Measurements from ENCODE around the gene FREY1.

FREY1 gene

DNA sequence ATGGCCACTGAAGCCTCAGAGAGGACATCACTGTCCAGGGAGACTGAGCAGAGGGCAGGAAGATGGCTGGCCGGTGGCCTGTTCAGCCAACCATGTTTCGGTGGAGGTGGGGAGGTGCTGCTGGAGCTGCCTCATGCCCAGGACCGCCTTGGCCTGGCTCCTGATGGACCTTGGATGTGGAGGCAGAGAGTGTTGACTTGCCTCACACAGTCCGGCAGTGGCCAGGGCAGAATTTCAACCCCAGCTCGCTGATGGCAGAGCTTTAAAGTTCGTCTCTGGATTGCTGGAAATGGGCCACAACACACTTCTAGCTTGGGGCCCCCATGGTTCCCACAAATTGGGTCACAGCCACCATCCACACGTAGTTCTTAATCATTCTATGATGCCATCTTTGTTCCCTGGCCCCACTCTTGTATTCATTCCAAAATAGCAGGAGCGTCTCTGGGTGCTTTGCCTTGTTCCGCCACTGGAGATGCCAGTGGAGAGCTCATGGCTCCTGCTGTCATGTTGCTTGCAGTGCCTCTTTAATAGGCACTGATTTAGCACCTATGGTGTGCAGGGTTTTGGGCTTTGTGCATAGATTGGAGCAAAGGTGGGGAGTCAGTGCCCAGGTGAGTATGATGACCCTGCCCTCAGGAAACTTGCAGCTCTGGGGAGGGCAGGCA is 16.1 kb downstream of the FREY1 start:
- Histone ChIP-seq H3K4me1 (ENCODE audit: control insufficient read depth, insufficient read depth, low read length, unreplicated experiment) (no peaks in the 10 kb centered on the region), H3K27ac (ENCODE audit: low read depth, low read length) (no peak overlapping the region), H3K36me3 (ENCODE audit: insufficient read depth, low read length) (no peaks in the 10 kb centered on the region), H3K27me3 (ENCODE audit: insufficient read depth, low read length) (peaks cover 21% of the 10 kb centered on the region), H3K79me2 (ENCODE audit: control insufficient read depth, insufficient read depth, low read length, unreplicated experiment) (no peaks in the 10 kb centered on the region), H2AFZ (ENCODE audit: low read length, unreplicated experiment) (no peak overlapping the region), H3K4me3 (ENCODE audit: low read depth, low read length) (no peak overlapping the region)

DNA sequence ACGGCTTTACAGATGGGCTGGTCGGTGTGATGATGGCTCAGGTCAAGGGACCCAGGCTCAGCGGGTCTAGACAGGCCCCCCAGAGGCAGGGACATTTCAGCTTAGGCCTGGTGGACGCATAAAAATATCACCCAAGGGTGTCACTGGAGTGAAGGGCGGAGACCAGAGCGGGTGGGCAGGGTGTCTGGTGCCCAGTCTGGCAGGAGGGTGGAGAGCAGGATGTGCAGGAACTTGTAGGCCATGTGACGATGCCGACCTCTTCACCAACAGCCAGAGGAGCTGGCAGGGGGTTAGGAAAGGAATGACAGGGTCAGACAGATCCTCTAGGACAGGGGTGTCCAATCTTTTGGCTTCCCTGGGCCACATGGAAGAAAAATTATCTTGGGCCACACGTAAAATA is 17.1 kb downstream of the FREY1 start:
- H2AFZ ChIP-seq (ENCODE audit: low read length, unreplicated experiment): no peak overlapping the region
- no peaks in the 10 kb centered on the region for H3K36me3 ChIP-seq (ENCODE audit: insufficient read depth, low read length)
- no peak overlapping the region for H3K27ac ChIP-seq (ENCODE audit: low read depth, low read length)
- H3K4me1 ChIP-seq (ENCODE audit: control insufficient read depth, insufficient read depth, low read length, unreplicated experiment): no peaks in the 10 kb centered on the region
- H3K4me3 ChIP-seq (ENCODE audit: low read depth, low read length): no peak overlapping the region
- peaks cover 24% of the 10 kb centered on the region for H3K27me3 ChIP-seq (ENCODE audit: insufficient read depth, low read length)
- no peaks in the 10 kb centered on the region for H3K79me2 ChIP-seq (ENCODE audit: control insufficient read depth, insufficient read depth, low read length, unreplicated experiment)

- Histone ChIP-seq H3K36me3 (ENCODE audit: insufficient read depth, low read length) (no peaks in the 10 kb centered on the region), H3K79me2 (ENCODE audit: control insufficient read depth, insufficient read depth, low read length, unreplicated experiment) (no peaks in the 10 kb centered on the region), H3K4me1 (ENCODE audit: control insufficient read depth, insufficient read depth, low read length, unreplicated experiment) (no peaks in the 10 kb centered on the region), H3K27me3 (ENCODE audit: insufficient read depth, low read length) (peaks cover 24% of the 10 kb centered on the region), H3K4me3 (ENCODE audit: low read depth, low read length) (no peak overlapping the region), H3K27ac (ENCODE audit: low read depth, low read length) (no peak overlapping the region), H2AFZ (ENCODE audit: low read length, unreplicated experiment) (no peak overlapping the region)
Observed at GRCh38 chr11:45889555-45889954, 17.5 kb downstream of the FREY1 start.

- Histone ChIP-seq H3K27me3 (ENCODE audit: insufficient read depth, low read length) (peaks cover 24% of the 10 kb centered on the region), H3K27ac (ENCODE audit: low read depth, low read length) (no peak overlapping the region), H2AFZ (ENCODE audit: low read length, unreplicated experiment) (no peak overlapping the region), H3K36me3 (ENCODE audit: insufficient read depth, low read length) (no peaks in the 10 kb centered on the region), H3K4me3 (ENCODE audit: low read depth, low read length) (no peak overlapping the region), H3K4me1 (ENCODE audit: control insufficient read depth, insufficient read depth, low read length, unreplicated experiment) (no peaks in the 10 kb centered on the region), H3K79me2 (ENCODE audit: control insufficient read depth, insufficient read depth, low read length, unreplicated experiment) (no peaks in the 10 kb centered on the region)
Observed at GRCh38 chr11:45887587-45887986, 19.5 kb downstream of the FREY1 start.

- H3K27ac ChIP-seq (ENCODE audit: low read depth, low read length): no peak overlapping the region
- no peak overlapping the region for H3K4me3 ChIP-seq (ENCODE audit: low read depth, low read length)
- H3K27me3 ChIP-seq (ENCODE audit: insufficient read depth, low read length): peaks cover 24% of the 10 kb centered on the region
Observed at GRCh38 chr11:45886816-45887520, 20.1 kb downstream of the FREY1 start.

GRCh38 chr11:45885921-45886721 is 20.9 kb downstream of the FREY1 start:
- Histone ChIP-seq H2AFZ (ENCODE audit: low read length, unreplicated experiment) (no peak overlapping the region), H3K4me1 (ENCODE audit: control insufficient read depth, insufficient read depth, low read length, unreplicated experiment) (peaks cover 10% of the 10 kb centered on the region), H3K27me3 (ENCODE audit: insufficient read depth, low read length) (peaks cover 17% of the 10 kb centered on the region), H3K4me3 (ENCODE audit: low read depth, low read length) (peak overlapping the region; percentile 67), H3K36me3 (ENCODE audit: insufficient read depth, low read length) (no peaks in the 10 kb centered on the region), H3K79me2 (ENCODE audit: control insufficient read depth, insufficient read depth, low read length, unreplicated experiment) (no peaks in the 10 kb centered on the region), H3K27ac (ENCODE audit: low read depth, low read length) (no peak overlapping the region)

More at GRCh38 chr11:45886816-45887520, 20.1 kb downstream of the FREY1 start:
- Histone ChIP-seq H3K79me2 (ENCODE audit: control insufficient read depth, insufficient read depth, low read length, unreplicated experiment) (no peaks in the 10 kb centered on the region), H3K36me3 (ENCODE audit: insufficient read depth, low read length) (no peaks in the 10 kb centered on the region), H3K4me1 (ENCODE audit: control insufficient read depth, insufficient read depth, low read length, unreplicated experiment) (peaks cover 2% of the 10 kb centered on the region), H2AFZ (ENCODE audit: low read length, unreplicated experiment) (no peak overlapping the region)

- H3K36me3 ChIP-seq (ENCODE audit: insufficient read depth, low read length): no peaks in the 10 kb centered on the region
- H3K27me3 ChIP-seq (ENCODE audit: insufficient read depth, low read length): peaks cover 17% of the 10 kb centered on the region
- H3K4me3 ChIP-seq (ENCODE audit: low read depth, low read length): peak within 1 kb of the TSS; percentile 67
- no peak within 1 kb of the TSS for H2AFZ ChIP-seq (ENCODE audit: low read length, unreplicated experiment)
- peaks cover 18% of the 10 kb centered on the region for H3K4me1 ChIP-seq (ENCODE audit: control insufficient read depth, insufficient read depth, low read length, unreplicated experiment)
- H3K27ac ChIP-seq (ENCODE audit: low read depth, low read length): no peak within 1 kb of the TSS
- no peaks in the 10 kb centered on the region for H3K79me2 ChIP-seq (ENCODE audit: control insufficient read depth, insufficient read depth, low read length, unreplicated experiment)
Observed at GRCh38 chr11:45885274-45885920, 21.7 kb downstream of the FREY1 start, which contains the start of gene MAPK8IP1. Gene MAPK8IP1 (plus strand): TSS chr11:45885651. CDS start chr11:45885821, 170 bp downstream.

- peaks cover 17% of the 10 kb centered on the region for H3K27me3 ChIP-seq (ENCODE audit: insufficient read depth, low read length)
- H3K4me3 ChIP-seq (ENCODE audit: low read depth, low read length): no peak overlapping the region
- H3K36me3 ChIP-seq (ENCODE audit: insufficient read depth, low read length): no peaks in the 10 kb centered on the region
- H3K79me2 ChIP-seq (ENCODE audit: control insufficient read depth, insufficient read depth, low read length, unreplicated experiment): no peaks in the 10 kb centered on the region
- no peak overlapping the region for H2AFZ ChIP-seq (ENCODE audit: low read length, unreplicated experiment)
- peaks cover 25% of the 10 kb centered on the region for H3K4me1 ChIP-seq (ENCODE audit: control insufficient read depth, insufficient read depth, low read length, unreplicated experiment)
- no peak overlapping the region for H3K27ac ChIP-seq (ENCODE audit: low read depth, low read length)
Observed at GRCh38 chr11:45884596-45885185, 22.4 kb downstream of the FREY1 start.

DNA sequence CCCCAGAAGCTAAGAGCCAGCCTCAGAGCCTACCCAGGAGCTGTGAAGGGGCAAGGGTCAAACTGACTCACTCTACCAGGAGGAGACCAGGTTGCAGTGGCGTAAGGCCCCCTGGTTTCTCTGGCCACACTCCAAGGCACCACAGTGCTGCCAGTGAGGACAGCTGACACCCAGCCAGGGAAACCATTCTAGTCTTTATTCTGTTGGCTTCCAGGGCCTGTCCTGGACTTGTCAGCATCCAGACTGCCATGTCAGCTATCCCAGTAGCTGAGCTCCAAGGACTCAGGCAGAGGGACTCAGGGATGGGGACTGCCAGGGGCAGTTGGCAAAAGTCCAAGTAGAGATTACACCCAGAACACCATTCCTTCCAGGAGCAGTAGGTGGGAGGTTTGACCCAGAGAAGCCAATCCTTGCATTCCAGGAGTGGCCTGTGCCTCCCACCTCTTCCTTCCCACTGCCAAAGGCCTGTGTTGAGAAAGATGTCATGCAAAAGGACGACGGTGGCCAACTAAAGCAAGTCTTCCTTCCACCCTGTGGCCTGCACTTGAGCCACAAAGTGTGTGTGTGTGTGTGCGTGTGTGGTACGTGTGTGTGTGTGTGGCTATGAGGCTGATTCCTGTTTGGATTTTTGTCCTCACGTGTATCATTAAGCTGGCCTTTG is 25.2 kb downstream of the FREY1 start:
- Histone ChIP-seq H2AFZ (ENCODE audit: low read length, unreplicated experiment) (no peak overlapping the region), H3K4me1 (ENCODE audit: control insufficient read depth, insufficient read depth, low read length, unreplicated experiment) (peaks cover 27% of the 10 kb centered on the region), H3K36me3 (ENCODE audit: insufficient read depth, low read length) (no peaks in the 10 kb centered on the region), H3K4me3 (ENCODE audit: low read depth, low read length) (no peak overlapping the region), H3K27me3 (ENCODE audit: insufficient read depth, low read length) (peaks cover 6% of the 10 kb centered on the region; the same call in 1 of the 2 replicates), H3K27ac (ENCODE audit: low read depth, low read length) (no peak overlapping the region), H3K79me2 (ENCODE audit: control insufficient read depth, insufficient read depth, low read length, unreplicated experiment) (no peaks in the 10 kb centered on the region)

All from ACC112 (cell line).